Ovary (tissue), 3 donors: ENCODE results near the gene DNAJC15.

Source experiments
- CTCF ChIP-seq, 3 donors: fragments of 450-650 bp in 2 of 3; fragments of 200-600 bp in 1 of 3; IDR thresholded peaks; one replicate each; pipeline versions ENCODE4 v1.5.1 to v1.8.0; 2016 to 2022; ENCODE audit warnings: antibody characterized with exemption in 3 of 3, mild to moderate bottlenecking in 1 of 3
- POLR2A ChIP-seq: fragments of 450-650 bp; IDR thresholded peaks from one replicate; pipeline ENCODE4 v1.6.1; 2017; ENCODE audit warnings: antibody characterized with exemption, mild to moderate bottlenecking, moderate library complexity
- donor health status: DM: no; HTN: no; CAD: no.

GRCh38 chr13:43095771-43096719 lies 72.7 kb downstream of the DNAJC15 start:
- TF ChIP-seq CTCF (IDR thresholded peaks at IDR 0.05), result no peak
- no peak for TF ChIP-seq POLR2A
